Stimulated activated naive B cell treated with anti-CD40 and anti-IgM and Interleukin-4, amounts not matched to agents 10 μg/mL and 1 μg/mL and 100 μg/mL, for 72 hours (primary cell): ENCODE data around the gene FRMD4A.

Experiments
- ATAC-seq, 2 donors: fragments of 150-1000 bp; cut with Tn5 transposase; replicated peaks; 2 replicates each; pipeline ENCODE4 v1.10.0; 2021; ENCODE audit warnings: moderate library complexity in 1 of 2
- DNase-seq: peaks from one replicate; pipeline ENCODE4 v3.0.0; 2021
- H3K27ac Mint-ChIP-seq: one replicate; pipeline ENCODE4 v1.8.0; 2022; ENCODE audit warnings: mild to moderate bottlenecking, mixed read lengths
- H3K27me3 Mint-ChIP-seq, 2 donors: one replicate each; pipeline ENCODE4 v1.8.0; 2022; ENCODE audit warnings: mixed read lengths in 2 of 2
- H3K36me3 Mint-ChIP-seq, 2 donors: one replicate each; pipeline ENCODE4 v1.8.0; 2022; ENCODE audit warnings: mixed read lengths in 2 of 2, mild to moderate bottlenecking in 1 of 2
- H3K4me1 Mint-ChIP-seq, 2 donors: one replicate each; pipeline ENCODE4 v1.8.0; 2022; ENCODE audit warnings: mixed read lengths in 2 of 2, mild to moderate bottlenecking in 1 of 2
- H3K4me3 Mint-ChIP-seq, 2 donors: one replicate each; pipeline ENCODE4 v1.8.0; 2022; ENCODE audit warnings: mild to moderate bottlenecking in 2 of 2, mixed read lengths in 2 of 2, moderate library complexity in 1 of 2
- H3K9me3 Mint-ChIP-seq, 2 donors: one replicate each; pipeline ENCODE4 v1.8.0; 2022; ENCODE audit warnings: mixed read lengths in 2 of 2, mild to moderate bottlenecking in 1 of 2

FRMD4A gene

GRCh38 chr10:14330388-14331061 lies at the start of gene FRMD4A:
Gene FRMD4A (minus strand): TSS chr10:14330924.
- peaks cover 0 to 5% of the 10 kb centered on the region in 2 donors for H3K4me1 Mint-ChIP-seq
- no peak within 1 kb of the TSS for H3K4me3 Mint-ChIP-seq
- DNase-seq (no peak), ATAC-seq (no peak)
- peaks cover 35 to 71% of the 10 kb centered on the region in 2 donors for H3K27me3 Mint-ChIP-seq
- no peaks in the 10 kb centered on the region for H3K36me3 Mint-ChIP-seq
- no peak within 1 kb of the TSS for H3K27ac Mint-ChIP-seq
- H3K9me3 Mint-ChIP-seq: no peaks in the 10 kb centered on the region

- no peak overlapping the region for H3K4me3 Mint-ChIP-seq
- no peaks in the 10 kb centered on the region for H3K9me3 Mint-ChIP-seq
- peaks cover 34 to 41% of the 10 kb centered on the region in 2 donors for H3K27me3 Mint-ChIP-seq
- no peaks in the 10 kb centered on the region for H3K36me3 Mint-ChIP-seq
- H3K27ac Mint-ChIP-seq: no peak overlapping the region
- ATAC-seq (no peak), DNase-seq (no peak)
- H3K4me1 Mint-ChIP-seq: peaks cover 16 to 37% of the 10 kb centered on the region in 2 donors
Observed at GRCh38 chr10:14379556-14380280, 49.0 kb upstream of the FRMD4A start.

GRCh38 chr10:14378387-14378960 lies 47.8 kb upstream of the FRMD4A start:
- DNase-seq (no peak), ATAC-seq (no peak)
- no peaks in the 10 kb centered on the region for H3K36me3 Mint-ChIP-seq
- peaks cover 39 to 44% of the 10 kb centered on the region in 2 donors for H3K27me3 Mint-ChIP-seq
- H3K9me3 Mint-ChIP-seq: no peaks in the 10 kb centered on the region
- H3K27ac Mint-ChIP-seq: no peak overlapping the region
- H3K4me1 Mint-ChIP-seq: peaks cover 11 to 29% of the 10 kb centered on the region in 2 donors
- H3K4me3 Mint-ChIP-seq: no peak overlapping the region

- peaks cover 47 to 49% of the 10 kb centered on the region in 2 donors for H3K27me3 Mint-ChIP-seq
- no peak overlapping the region for H3K27ac Mint-ChIP-seq
- no peaks in the 10 kb centered on the region for H3K9me3 Mint-ChIP-seq
- ATAC-seq (no peak), DNase-seq (no peak)
- H3K36me3 Mint-ChIP-seq: no peaks in the 10 kb centered on the region
- H3K4me3 Mint-ChIP-seq: no peak overlapping the region
- H3K4me1 Mint-ChIP-seq: peaks cover 11 to 27% of the 10 kb centered on the region in 2 donors
Observed at GRCh38 chr10:14377591-14378175, 47.0 kb upstream of the FRMD4A start.

- Mint-ChIP-seq H3K4me1 (peaks cover 0 to 8% of the 10 kb centered on the region in 2 donors), H3K36me3 (no peaks in the 10 kb centered on the region), H3K9me3 (peaks cover 0 to under 1% of the 10 kb centered on the region in 2 donors), H3K4me3 (no peak overlapping the region), H3K27me3 (peaks cover 51 to 60% of the 10 kb centered on the region in 2 donors), H3K27ac (no peak overlapping the region)
- DNase-seq (no peak), ATAC-seq (no peak)
Observed at GRCh38 chr10:14374745-14375445, 44.2 kb upstream of the FRMD4A start.

- H3K9me3 Mint-ChIP-seq: peaks cover 0 to 1% of the 10 kb centered on the region in 2 donors
- H3K27me3 Mint-ChIP-seq: peaks cover 51 to 59% of the 10 kb centered on the region in 2 donors
- no peak overlapping the region for H3K27ac Mint-ChIP-seq
Observed at GRCh38 chr10:14372606-14373005, 41.9 kb upstream of the FRMD4A start.

GRCh38 chr10:14371581-14371980 lies 40.9 kb upstream of the FRMD4A start:
- H3K4me3 Mint-ChIP-seq: no peak overlapping the region
- H3K4me1 Mint-ChIP-seq: no peaks in the 10 kb centered on the region
- peaks cover 44 to 51% of the 10 kb centered on the region in 2 donors for H3K27me3 Mint-ChIP-seq
- DNase-seq (no peak), ATAC-seq (no peak)
- H3K36me3 Mint-ChIP-seq: no peaks in the 10 kb centered on the region
- no peak overlapping the region for H3K27ac Mint-ChIP-seq
- peaks cover 0 to 1% of the 10 kb centered on the region in 2 donors for H3K9me3 Mint-ChIP-seq

More at GRCh38 chr10:14372606-14373005, 41.9 kb upstream of the FRMD4A start:
- H3K36me3 Mint-ChIP-seq: no peaks in the 10 kb centered on the region
- DNase-seq (no peak), ATAC-seq (no peak)
- H3K4me1 Mint-ChIP-seq: no peaks in the 10 kb centered on the region
- no peak overlapping the region for H3K4me3 Mint-ChIP-seq

- ATAC-seq: no peak
- Mint-ChIP-seq H3K36me3 (no peaks in the 10 kb centered on the region), H3K4me1 (no peaks in the 10 kb centered on the region), H3K4me3 (no peak overlapping the region), H3K27me3 (peaks cover 40 to 51% of the 10 kb centered on the region in 2 donors), H3K27ac (no peak overlapping the region), H3K9me3 (peaks cover 0 to 1% of the 10 kb centered on the region in 2 donors)
- no peak for DNase-seq
Observed at GRCh38 chr10:14370894-14371293, 40.2 kb upstream of the FRMD4A start.

GRCh38 chr10:14369906-14370305 lies 39.2 kb upstream of the FRMD4A start:
- Mint-ChIP-seq H3K36me3 (no peaks in the 10 kb centered on the region), H3K27ac (no peak overlapping the region), H3K9me3 (peaks cover 0 to 1% of the 10 kb centered on the region in 2 donors), H3K4me3 (no peak overlapping the region), H3K4me1 (no peaks in the 10 kb centered on the region), H3K27me3 (peaks cover 33 to 45% of the 10 kb centered on the region in 2 donors)
- no peak for ATAC-seq
- DNase-seq: no peak

- no peak for ATAC-seq
- H3K4me1 Mint-ChIP-seq: no peaks in the 10 kb centered on the region
- no peak for DNase-seq
- H3K36me3 Mint-ChIP-seq: no peaks in the 10 kb centered on the region
- no peak overlapping the region for H3K27ac Mint-ChIP-seq
- H3K9me3 Mint-ChIP-seq: peaks cover 0 to 1% of the 10 kb centered on the region in 2 donors
- no peak overlapping the region for H3K4me3 Mint-ChIP-seq
- H3K27me3 Mint-ChIP-seq: peaks cover 21 to 48% of the 10 kb centered on the region in 2 donors
Observed at GRCh38 chr10:14366760-14367159, 36.0 kb upstream of the FRMD4A start.

- H3K36me3 Mint-ChIP-seq: no peaks in the 10 kb centered on the region
- ATAC-seq (no peak), DNase-seq (no peak)
- no peak overlapping the region for H3K27ac Mint-ChIP-seq
- no peak overlapping the region for H3K4me3 Mint-ChIP-seq
- H3K4me1 Mint-ChIP-seq: no peaks in the 10 kb centered on the region
- peaks cover 21 to 47% of the 10 kb centered on the region in 2 donors for H3K27me3 Mint-ChIP-seq
- H3K9me3 Mint-ChIP-seq: peaks cover 0 to 1% of the 10 kb centered on the region in 2 donors
Observed at GRCh38 chr10:14365266-14365665, 34.5 kb upstream of the FRMD4A start.

GRCh38 chr10:14362104-14362503 lies 31.4 kb upstream of the FRMD4A start:
- ATAC-seq (no peak), DNase-seq (no peak)
- Mint-ChIP-seq H3K9me3 (no peaks in the 10 kb centered on the region), H3K4me1 (peaks cover 2 to 5% of the 10 kb centered on the region in 2 donors), H3K36me3 (no peaks in the 10 kb centered on the region), H3K4me3 (no peak overlapping the region), H3K27ac (no peak overlapping the region), H3K27me3 (peaks cover 6 to 36% of the 10 kb centered on the region in 2 donors)

- no peak for ATAC-seq
- Mint-ChIP-seq H3K27ac (no peak overlapping the region), H3K36me3 (no peaks in the 10 kb centered on the region), H3K4me1 (peaks cover 2 to 5% of the 10 kb centered on the region in 2 donors), H3K27me3 (peaks cover 6 to 36% of the 10 kb centered on the region in 2 donors), H3K9me3 (no peaks in the 10 kb centered on the region), H3K4me3 (no peak overlapping the region)
- DNase-seq: no peak
Observed at GRCh38 chr10:14360961-14361360, 30.2 kb upstream of the FRMD4A start.

GRCh38 chr10:14360515-14360914 lies 29.8 kb upstream of the FRMD4A start:
- Mint-ChIP-seq H3K27ac (no peak overlapping the region), H3K36me3 (no peaks in the 10 kb centered on the region), H3K4me3 (no peak overlapping the region), H3K4me1 (peaks cover 2 to 5% of the 10 kb centered on the region in 2 donors), H3K27me3 (peaks cover 6 to 38% of the 10 kb centered on the region in 2 donors), H3K9me3 (no peaks in the 10 kb centered on the region)
- ATAC-seq (no peak), DNase-seq (no peak)
